Measurements from ENCODE around the gene ATP11B.

DNA sequence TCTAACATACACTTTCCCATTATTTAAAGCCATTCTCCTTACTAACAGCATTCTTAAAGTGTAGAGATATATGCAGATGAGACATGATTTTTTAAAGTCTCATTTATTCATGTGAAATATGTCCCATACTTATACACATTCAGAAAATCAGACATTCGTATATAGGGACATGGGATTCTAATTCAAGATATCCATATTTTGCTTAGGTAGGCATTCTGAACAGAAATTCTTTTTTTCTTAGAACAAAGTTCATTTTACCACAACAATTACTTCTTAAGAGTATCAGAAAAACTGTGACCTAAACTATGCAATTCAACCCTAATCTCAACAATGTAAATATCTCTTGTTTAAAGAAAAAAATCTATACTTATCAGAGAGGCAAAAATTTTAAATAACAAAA, 170.9 kb downstream of the ATP11B start:
- TF ChIP-seq, protein P1, sequence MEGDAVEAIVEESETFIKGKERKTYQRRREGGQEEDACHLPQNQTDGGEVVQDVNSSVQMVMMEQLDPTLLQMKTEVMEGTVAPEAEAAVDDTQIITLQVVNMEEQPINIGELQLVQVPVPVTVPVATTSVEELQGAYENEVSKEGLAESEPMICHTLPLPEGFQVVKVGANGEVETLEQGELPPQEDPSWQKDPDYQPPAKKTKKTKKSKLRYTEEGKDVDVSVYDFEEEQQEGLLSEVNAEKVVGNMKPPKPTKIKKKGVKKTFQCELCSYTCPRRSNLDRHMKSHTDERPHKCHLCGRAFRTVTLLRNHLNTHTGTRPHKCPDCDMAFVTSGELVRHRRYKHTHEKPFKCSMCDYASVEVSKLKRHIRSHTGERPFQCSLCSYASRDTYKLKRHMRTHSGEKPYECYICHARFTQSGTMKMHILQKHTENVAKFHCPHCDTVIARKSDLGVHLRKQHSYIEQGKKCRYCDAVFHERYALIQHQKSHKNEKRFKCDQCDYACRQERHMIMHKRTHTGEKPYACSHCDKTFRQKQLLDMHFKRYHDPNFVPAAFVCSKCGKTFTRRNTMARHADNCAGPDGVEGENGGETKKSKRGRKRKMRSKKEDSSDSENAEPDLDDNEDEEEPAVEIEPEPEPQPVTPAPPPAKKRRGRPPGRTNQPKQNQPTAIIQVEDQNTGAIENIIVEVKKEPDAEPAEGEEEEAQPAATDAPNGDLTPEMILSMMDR (conservative IDR thresholded peaks at IDR 0.05; ENCODE audit: low read depth in 2 of 2): no peak
- TF ChIP-seq NANOG (IDR thresholded peaks at IDR 0.05; ENCODE audit: borderline replicate concordance) (no peak), EZH2phosphoT487 (IDR thresholded peaks at IDR 0.05; ENCODE audit: unreplicated experiment) (no peak), EZH2 (IDR thresholded peaks at IDR 0.05; ENCODE audit: low read depth, unreplicated experiment) (no peak), CREB1 (CRISPR knock-in tag; IDR thresholded peaks at IDR 0.05; ENCODE audit: low read depth) (no peak)
- TF ChIP-seq, protein P2, sequence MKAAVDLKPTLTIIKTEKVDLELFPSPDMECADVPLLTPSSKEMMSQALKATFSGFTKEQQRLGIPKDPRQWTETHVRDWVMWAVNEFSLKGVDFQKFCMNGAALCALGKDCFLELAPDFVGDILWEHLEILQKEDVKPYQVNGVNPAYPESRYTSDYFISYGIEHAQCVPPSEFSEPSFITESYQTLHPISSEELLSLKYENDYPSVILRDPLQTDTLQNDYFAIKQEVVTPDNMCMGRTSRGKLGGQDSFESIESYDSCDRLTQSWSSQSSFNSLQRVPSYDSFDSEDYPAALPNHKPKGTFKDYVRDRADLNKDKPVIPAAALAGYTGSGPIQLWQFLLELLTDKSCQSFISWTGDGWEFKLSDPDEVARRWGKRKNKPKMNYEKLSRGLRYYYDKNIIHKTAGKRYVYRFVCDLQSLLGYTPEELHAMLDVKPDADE (IDR thresholded peaks at IDR 0.05): no peak
